ENCODE data around the gene TBL1X. TPM values are rescaled to one million over a fixed set of nuclear protein-coding genes. Genes with fewer than 3 reads are reported as not detected.

Gene TBL1X
- total and polyA plus RNA-seq, 10 of the 15 experiments (the other 5 are each of a cell fraction or from before 2014, with no cell fraction given) = 4.4 to 26.3 (median 10.6) TPM

DNA sequence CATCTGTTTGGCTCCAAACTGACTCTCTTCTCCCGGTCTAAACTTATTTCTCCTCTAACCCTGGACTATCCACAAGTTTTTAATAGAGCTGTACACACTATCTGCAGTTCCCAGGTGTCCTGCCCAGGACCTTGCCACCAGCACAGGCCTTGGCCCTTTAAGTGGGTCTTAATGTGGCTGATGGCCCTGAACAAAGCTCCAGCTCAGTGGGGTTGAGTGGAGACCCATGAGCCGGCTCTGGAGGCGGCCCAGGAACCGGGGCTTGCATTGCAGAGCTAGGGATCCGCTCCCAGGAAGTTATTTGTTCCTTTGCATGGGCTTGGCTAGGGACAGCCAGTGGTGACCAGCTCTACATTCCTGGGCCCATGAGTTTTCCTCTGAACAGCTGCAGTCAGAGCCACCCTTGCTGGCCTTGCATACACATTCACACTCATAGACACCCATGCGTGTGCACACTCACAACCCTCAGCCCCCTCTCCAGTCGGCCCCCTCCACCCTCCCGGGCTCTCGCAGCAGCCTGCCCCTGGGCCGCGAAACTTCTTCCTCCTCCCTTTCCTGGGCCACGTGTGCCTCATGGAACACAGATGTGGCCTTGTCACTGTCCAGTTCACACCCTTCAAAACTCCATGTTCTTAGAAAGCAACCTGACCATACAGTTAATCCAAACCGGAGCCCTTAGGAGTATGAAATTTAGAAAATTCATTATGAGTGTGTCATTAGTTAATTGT lies 242.6 kb downstream of the TBL1X start:
- H3K27me3 ChIP-seq (replicated peaks in 1 of 2; ENCODE audit: control insufficient read depth in 2 of 2, insufficient read depth in 2 of 2, low read length in 1 of 2) = no peaks in the 10 kb centered on the region
- H3K4me2 ChIP-seq (ENCODE audit: control insufficient read depth, insufficient read depth) = no peak overlapping the region
- POLR2A ChIA-PET = no interaction called here
- TF ChIP-seq SPI1 (IDR thresholded peaks at IDR 0.05; ENCODE audit: borderline replicate concordance, insufficient read depth, low read depth, low read length) (no peak), ZNF274 (IDR thresholded peaks at IDR 0.05; ENCODE audit: insufficient read depth, insufficient read length) (no peak), BRCA1 (IDR thresholded peaks at IDR 0.05; ENCODE audit: low read depth, low read length) (no peak), CHD4 (IDR thresholded peaks at IDR 0.05) (no peak), SREBF1 (IDR thresholded peaks at IDR 0.05; ENCODE audit: low read length) (no peak), JUND (IDR thresholded peaks at IDR 0.05; ENCODE audit: low read depth, low read length) (no peak), EZH2 (IDR thresholded peaks at IDR 0.05; ENCODE audit: borderline replicate concordance, control insufficient read depth, low read depth, low read length) (no peak), DPF2 (IDR thresholded peaks at IDR 0.05) (no peak), RBBP5 (conservative IDR thresholded peaks at IDR 0.05) (no peak), ESRRA (IDR thresholded peaks at IDR 0.05; ENCODE audit: low read length) (no peak), WRNIP1 (IDR thresholded peaks at IDR 0.05; ENCODE audit: borderline replicate concordance, low read depth, low read length) (no peak), ASH2L (IDR thresholded peaks at IDR 0.05; ENCODE audit: borderline replicate concordance, low read depth) (no peak), FOXM1 (IDR thresholded peaks at IDR 0.05; ENCODE audit: low read depth, low read length) (no peak), KAT2A (conservative IDR thresholded peaks at IDR 0.05; ENCODE audit: control insufficient read depth, low read depth, low read length) (no peak)
- TF ChIP-seq, protein P1, sequence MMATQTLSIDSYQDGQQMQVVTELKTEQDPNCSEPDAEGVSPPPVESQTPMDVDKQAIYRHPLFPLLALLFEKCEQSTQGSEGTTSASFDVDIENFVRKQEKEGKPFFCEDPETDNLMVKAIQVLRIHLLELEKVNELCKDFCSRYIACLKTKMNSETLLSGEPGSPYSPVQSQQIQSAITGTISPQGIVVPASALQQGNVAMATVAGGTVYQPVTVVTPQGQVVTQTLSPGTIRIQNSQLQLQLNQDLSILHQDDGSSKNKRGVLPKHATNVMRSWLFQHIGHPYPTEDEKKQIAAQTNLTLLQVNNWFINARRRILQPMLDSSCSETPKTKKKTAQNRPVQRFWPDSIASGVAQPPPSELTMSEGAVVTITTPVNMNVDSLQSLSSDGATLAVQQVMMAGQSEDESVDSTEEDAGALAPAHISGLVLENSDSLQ (IDR thresholded peaks at IDR 0.05) = no peak
- TF ChIP-seq, protein P2, sequence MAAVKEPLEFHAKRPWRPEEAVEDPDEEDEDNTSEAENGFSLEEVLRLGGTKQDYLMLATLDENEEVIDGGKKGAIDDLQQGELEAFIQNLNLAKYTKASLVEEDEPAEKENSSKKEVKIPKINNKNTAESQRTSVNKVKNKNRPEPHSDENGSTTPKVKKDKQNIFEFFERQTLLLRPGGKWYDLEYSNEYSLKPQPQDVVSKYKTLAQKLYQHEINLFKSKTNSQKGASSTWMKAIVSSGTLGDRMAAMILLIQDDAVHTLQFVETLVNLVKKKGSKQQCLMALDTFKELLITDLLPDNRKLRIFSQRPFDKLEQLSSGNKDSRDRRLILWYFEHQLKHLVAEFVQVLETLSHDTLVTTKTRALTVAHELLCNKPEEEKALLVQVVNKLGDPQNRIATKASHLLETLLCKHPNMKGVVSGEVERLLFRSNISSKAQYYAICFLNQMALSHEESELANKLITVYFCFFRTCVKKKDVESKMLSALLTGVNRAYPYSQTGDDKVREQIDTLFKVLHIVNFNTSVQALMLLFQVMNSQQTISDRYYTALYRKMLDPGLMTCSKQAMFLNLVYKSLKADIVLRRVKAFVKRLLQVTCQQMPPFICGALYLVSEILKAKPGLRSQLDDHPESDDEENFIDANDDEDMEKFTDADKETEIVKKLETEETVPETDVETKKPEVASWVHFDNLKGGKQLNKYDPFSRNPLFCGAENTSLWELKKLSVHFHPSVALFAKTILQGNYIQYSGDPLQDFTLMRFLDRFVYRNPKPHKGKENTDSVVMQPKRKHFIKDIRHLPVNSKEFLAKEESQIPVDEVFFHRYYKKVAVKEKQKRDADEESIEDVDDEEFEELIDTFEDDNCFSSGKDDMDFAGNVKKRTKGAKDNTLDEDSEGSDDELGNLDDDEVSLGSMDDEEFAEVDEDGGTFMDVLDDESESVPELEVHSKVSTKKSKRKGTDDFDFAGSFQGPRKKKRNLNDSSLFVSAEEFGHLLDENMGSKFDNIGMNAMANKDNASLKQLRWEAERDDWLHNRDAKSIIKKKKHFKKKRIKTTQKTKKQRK (IDR thresholded peaks at IDR 0.05; ENCODE audit: low read depth, low read length) = no peak
- intact Hi-C loops (cut with micrococcal nuclease; ENCODE audit: unreplicated experiment) (loop anchor here (2.0 to 5.0 kb wide), 2 partner anchors 175 to 355 kb away; no protein-coding TSS in a partner anchor), in situ Hi-C loops (cut with MboI) (loop anchor here (5.0 to 25.0 kb wide), 4 partner anchors 353 to 1720 kb away; no protein-coding TSS in a partner anchor)
- no peak overlapping the region for H3K27ac ChIP-seq (ENCODE audit: control insufficient read depth, insufficient read depth)
- FAIRE-seq (no peak), ATAC-seq (no peak), DNase-seq (ENCODE audit: low read depth, low spot score) (no peak)
- H3K36me3 ChIP-seq (ENCODE audit: control insufficient read depth in 2 of 2, insufficient read depth in 2 of 2, low read length in 1 of 2) = no peaks in the 10 kb centered on the region
- no peaks in the 10 kb centered on the region for H3K4me1 ChIP-seq (ENCODE audit: control insufficient read depth, insufficient read depth, low read length)
- no peaks in the 10 kb centered on the region for H4K20me1 ChIP-seq (ENCODE audit: control insufficient read depth, insufficient read depth)
- SMC1A ChIA-PET (ENCODE audit: uncharacterized antibody, unreplicated experiment) = no interaction called here
- H3K9ac ChIP-seq (ENCODE audit: control insufficient read depth, insufficient read depth, low read length) = no peak overlapping the region
- CTCF ChIA-PET = no interaction called here
- no peak overlapping the region for H2AFZ ChIP-seq (ENCODE audit: control insufficient read depth, low read depth, low read length)
- no peaks in the 10 kb centered on the region; the same call in 2 of the 3 replicates for H3K9me3 ChIP-seq (replicated peaks; ENCODE audit: control insufficient read depth, insufficient read depth, low read length)
- H3K4me3 ChIP-seq = no peak overlapping the region
- RAD21 ChIA-PET (ENCODE audit: unreplicated experiment) = interaction anchor here (1.2 kb wide), 1 partner anchor 244 kb away, joined by 3 read pairs; no protein-coding TSS in a partner anchor
- no TSS peak for BruUV-seq (replicated peaks)
- H3K79me2 ChIP-seq (ENCODE audit: control insufficient read depth, insufficient read depth, low read length) = no peaks in the 10 kb centered on the region
- WGBS (ENCODE audit: insufficient coverage, insufficient replicate concordance, low lambda C conversion rate, missing lambda C conversion rate) = 52% methylated on average over 13 of the region's 13 CpGs

Measured in GM12878 (cell line).